Thymus (tissue), 11 donors: ENCODE measurements around the gene ATP6V0B. TPM values are rescaled to one million over a fixed set of nuclear protein-coding genes. Genes with fewer than 3 reads are reported as not detected.

ENCODE experiments used
- DNase-seq, 9 donors: peaks; one replicate each; pipeline ENCODE4 v3.0.0-alpha.2; 2013; ENCODE audit warnings: low spot score in 9 of 9, low read depth in 6 of 9, missing footprints in 1 of 9
- H3K27ac ChIP-seq, 2 donors: one replicate each; pipeline ENCODE4 v1.5.1; 2013; ENCODE audit warnings: control low read depth in 1 of 2, low read depth in 1 of 2, low read length in 1 of 2, mild to moderate bottlenecking in 1 of 2, moderate library complexity in 1 of 2
- H3K27me3 ChIP-seq, 2 donors: one replicate each; pipeline ENCODE4 v1.5.1; 2013; ENCODE audit warnings: low read length in 1 of 2; ENCODE audit not compliant: control insufficient read depth in 2 of 2, insufficient read depth in 1 of 2
- H3K36me3 ChIP-seq, 2 donors: one replicate each; pipeline ENCODE4 v1.5.1; 2013; ENCODE audit warnings: low read length in 1 of 2, mild to moderate bottlenecking in 1 of 2, moderate library complexity in 1 of 2; ENCODE audit not compliant: control insufficient read depth in 2 of 2, insufficient read depth in 2 of 2
- H3K4me1 ChIP-seq, 2 donors: one replicate each; pipeline ENCODE4 v1.5.1; 2013; ENCODE audit warnings: low read length in 2 of 2; ENCODE audit not compliant: control insufficient read depth in 2 of 2, insufficient read depth in 2 of 2
- H3K4me3 ChIP-seq, 2 donors: one replicate each; pipeline ENCODE4 v1.5.1; 2013; ENCODE audit warnings: low read length in 2 of 2, control low read depth in 1 of 2, mild to moderate bottlenecking in 1 of 2
- H3K9me3 ChIP-seq, 2 donors: one replicate each; pipeline ENCODE4 v1.5.1; 2013; ENCODE audit warnings: low read length in 1 of 2, mild to moderate bottlenecking in 1 of 2; ENCODE audit not compliant: control insufficient read depth in 2 of 2, insufficient read depth in 1 of 2
- WGBS: extraction: QIAGEN DNeasy Blood & Tissue Kit; methylation state at CpG from one replicate; pipeline ENCODE4 v1.1.7; 2013; 5-methylcytosine and 5-hydroxymethylcytosine counted together
- polyA plus RNA-seq: library from polyadenylated mRNA; stranded (reverse); fragments of 200-250 nt; gene quantifications from one replicate; pipeline ENCODE4 v1.2.3, GENCODE V29; 2013
- total RNA-seq: library from RNA; stranded (reverse); fragments of 120-200 nt; gene quantifications from one replicate; pipeline ENCODE4 v1.2.4, GENCODE V29; 2013
- donor health status: healthy.

ATP6V0B gene
- total and polyA plus RNA-seq, 2 donors: 110 to 198 TPM

GRCh38 chr1:43961692-43962091 lies 13.1 kb upstream of the ATP6V0B start:
- Histone ChIP-seq H3K4me3 (no peak overlapping the region), H3K4me1 (no peaks in the 10 kb centered on the region), H3K27ac (no peak overlapping the region), H3K36me3 (peaks cover 25 to 27% of the 10 kb centered on the region in 2 donors), H3K9me3 (no peaks in the 10 kb centered on the region), H3K27me3 (no peaks in the 10 kb centered on the region)
- DNase-seq: no peak
- 95% methylated on average over 3 of the region's 3 CpGs for WGBS

- H3K4me3 ChIP-seq: no peak overlapping the region
- WGBS: 94% methylated on average over 2 of the region's 2 CpGs
- DNase-seq: no peak
- H3K27ac ChIP-seq: no peak overlapping the region
- no peaks in the 10 kb centered on the region for H3K4me1 ChIP-seq
- no peaks in the 10 kb centered on the region for H3K27me3 ChIP-seq
- peaks cover 22 to 27% of the 10 kb centered on the region in 2 donors for H3K36me3 ChIP-seq
- H3K9me3 ChIP-seq: no peaks in the 10 kb centered on the region
Observed at GRCh38 chr1:43962324-43962723, 12.4 kb upstream of the ATP6V0B start.

- DNase-seq: no peak
- WGBS: 86% methylated on average over 3 of the region's 3 CpGs
Observed at GRCh38 chr1:43963006-43963405, 11.8 kb upstream of the ATP6V0B start.

GRCh38 chr1:43963890-43964289 lies 10.9 kb upstream of the ATP6V0B start:
- no peak overlapping the region for H3K27ac ChIP-seq
- peaks cover 10 to 16% of the 10 kb centered on the region in 2 donors for H3K36me3 ChIP-seq
- H3K9me3 ChIP-seq: no peaks in the 10 kb centered on the region
- no peaks in the 10 kb centered on the region for H3K27me3 ChIP-seq
- DNase-seq: no peak
- 98% methylated on average over 5 of the region's 5 CpGs for WGBS
- H3K4me1 ChIP-seq: no peaks in the 10 kb centered on the region
- no peak overlapping the region for H3K4me3 ChIP-seq

More at GRCh38 chr1:43963006-43963405, 11.8 kb upstream of the ATP6V0B start:
- peaks cover 16 to 23% of the 10 kb centered on the region in 2 donors for H3K36me3 ChIP-seq
- H3K4me3 ChIP-seq: no peak overlapping the region
- H3K27me3 ChIP-seq: no peaks in the 10 kb centered on the region
- H3K9me3 ChIP-seq: no peaks in the 10 kb centered on the region
- H3K4me1 ChIP-seq: no peaks in the 10 kb centered on the region
- H3K27ac ChIP-seq: no peak overlapping the region

GRCh38 chr1:43965316-43965715 lies 9.4 kb upstream of the ATP6V0B start:
- no peak for DNase-seq
- H3K27ac ChIP-seq: no peak overlapping the region
- peaks cover 4 to 15% of the 10 kb centered on the region in 2 donors for H3K36me3 ChIP-seq
- no peaks in the 10 kb centered on the region for H3K27me3 ChIP-seq
- no peaks in the 10 kb centered on the region for H3K9me3 ChIP-seq
- H3K4me1 ChIP-seq: peaks cover 4 to 7% of the 10 kb centered on the region in 2 donors
- 90% methylated on average over 3 of the region's 3 CpGs for WGBS
- no peak overlapping the region for H3K4me3 ChIP-seq

- no peaks in the 10 kb centered on the region for H3K9me3 ChIP-seq
- WGBS: 99% methylated on average over 6 of the region's 6 CpGs
- H3K36me3 ChIP-seq: peaks cover 0 to 9% of the 10 kb centered on the region in 2 donors
- DNase-seq: peak in 3 of 9 donors; percentile 44 to 59 (median 47)
- H3K4me3 ChIP-seq: no peak overlapping the region
- H3K27me3 ChIP-seq: no peaks in the 10 kb centered on the region
- peaks cover 7 to 14% of the 10 kb centered on the region in 2 donors for H3K4me1 ChIP-seq
- H3K27ac ChIP-seq: no peak overlapping the region
Observed at GRCh38 chr1:43968348-43968948, 6.3 kb upstream of the ATP6V0B start.

GRCh38 chr1:43969416-43969745 lies 5.4 kb upstream of the ATP6V0B start:
- H3K4me1 ChIP-seq: peaks cover 10 to 21% of the 10 kb centered on the region in 2 donors
- DNase-seq: no peak
- H3K36me3 ChIP-seq: peaks cover 0 to 9% of the 10 kb centered on the region in 2 donors
- no peaks in the 10 kb centered on the region for H3K9me3 ChIP-seq
- no peaks in the 10 kb centered on the region for H3K27me3 ChIP-seq
- WGBS: 66% methylated on average over 7 of the region's 7 CpGs
- H3K27ac ChIP-seq: no peak overlapping the region
- peak overlapping the region in 1 of 2 donors; percentile 61 for H3K4me3 ChIP-seq

GRCh38 chr1:43969746-43970466 lies 4.9 kb upstream of the ATP6V0B start, which contains the start of gene DPH2:
DPH2 (plus strand) TSS chr1:43970010; CDS start chr1:43970176, 166 bp downstream.
- Histone ChIP-seq H3K4me1 (peaks cover 10 to 22% of the 10 kb centered on the region in 2 donors), H3K27me3 (no peaks in the 10 kb centered on the region), H3K36me3 (peaks cover 0 to 7% of the 10 kb centered on the region in 2 donors), H3K9me3 (no peaks in the 10 kb centered on the region), H3K27ac (no peak within 1 kb of the TSS), H3K4me3 (peak within 1 kb of the TSS; percentile 61 to 86)
- WGBS: 1% methylated on average over 47 of the region's 47 CpGs
- DNase-seq: peak; percentile 85 to 97 (median 91)

- Histone ChIP-seq H3K27me3 (no peaks in the 10 kb centered on the region), H3K36me3 (peaks cover 0 to 7% of the 10 kb centered on the region in 2 donors), H3K4me1 (peaks cover 10 to 25% of the 10 kb centered on the region in 2 donors), H3K9me3 (no peaks in the 10 kb centered on the region), H3K4me3 (peak overlapping the region; percentile 61 to 86), H3K27ac (no peak overlapping the region)
- DNase-seq: no peak
- 72% methylated on average over 5 of the region's 5 CpGs for WGBS
Observed at GRCh38 chr1:43970502-43970901, 4.3 kb upstream of the ATP6V0B start.
